Neuronal stem cell (in vitro differentiated cells): ENCODE results near the gene MARCHF3.

Source experiments
- DNase-seq: peaks from one replicate; pipeline ENCODE4 v3.0.0-alpha.2; 2013; ENCODE audit warnings: low spot score
- H2AFZ ChIP-seq: one replicate; pipeline ENCODE4 v1.6.1; 2013; ENCODE audit warnings: mild to moderate bottlenecking, low read length, inconsistent platforms
- H2AK5ac ChIP-seq: 2 replicates; pipeline ENCODE4 v1.6.1; 2013; ENCODE audit warnings: low read depth, mild to moderate bottlenecking, inconsistent platforms, low read length, moderate library complexity, mixed read lengths
- H2BK120ac ChIP-seq: 2 replicates; pipeline ENCODE4 v1.6.1; 2013; ENCODE audit warnings: low read depth, mild to moderate bottlenecking, inconsistent platforms, low read length, moderate library complexity, mixed read lengths
- H2BK12ac ChIP-seq: one replicate; pipeline ENCODE4 v1.6.1; 2013; ENCODE audit warnings: low read length, inconsistent platforms
- H2BK15ac ChIP-seq: 2 replicates; pipeline ENCODE4 v1.6.1; 2013; ENCODE audit warnings: mild to moderate bottlenecking, low read length, inconsistent platforms, mixed read lengths
- H2BK5ac ChIP-seq: one replicate; pipeline ENCODE4 v1.6.1; 2013; ENCODE audit warnings: inconsistent platforms, mild to moderate bottlenecking, low read length, moderate library complexity
- H3K14ac ChIP-seq: one replicate; pipeline ENCODE4 v1.6.1; 2013; ENCODE audit warnings: low read length, inconsistent platforms
- H3K18ac ChIP-seq: 2 replicates; pipeline ENCODE4 v1.6.1; 2013; ENCODE audit warnings: low read length, inconsistent platforms
- H3K23ac ChIP-seq: 2 replicates; pipeline ENCODE4 v1.6.1; 2013; ENCODE audit warnings: low read depth, mild to moderate bottlenecking, mixed read lengths, low read length, inconsistent platforms; ENCODE audit not compliant: poor library complexity
- H3K27ac ChIP-seq: replicated peaks from 3 replicates; pipeline ENCODE4 v1.5.1; 2013; ENCODE audit warnings: low read length, inconsistent platforms
- H3K27me3 ChIP-seq, 3 experiments: 2 replicates each; pipeline ENCODE4 v1.6.1; 2013; ENCODE audit warnings: low read length in 3 of 3, mild to moderate bottlenecking in 2 of 3, inconsistent platforms in 1 of 3, low read depth in 1 of 3, mixed read lengths in 1 of 3, moderate library complexity in 1 of 3; ENCODE audit not compliant: control insufficient read depth in 3 of 3, insufficient read depth in 3 of 3
- H3K36me3 ChIP-seq, 2 donors: replicated peaks in 1 of 2; 2 replicates each; pipeline ENCODE4 v1.6.1; 2013; ENCODE audit warnings: low read length in 2 of 2; ENCODE audit not compliant: control insufficient read depth in 2 of 2, insufficient read depth in 2 of 2
- H3K4ac ChIP-seq: 2 replicates; pipeline ENCODE4 v1.6.1; 2013; ENCODE audit warnings: inconsistent platforms, mild to moderate bottlenecking, low read length, moderate library complexity
- H3K4me1 ChIP-seq, 2 donors: 1 replicate in 1 of 2; 2 replicates in 1 of 2; pipeline ENCODE4 v1.6.1; 2013; ENCODE audit warnings: low read length in 2 of 2, low read depth in 1 of 2; ENCODE audit not compliant: control insufficient read depth in 2 of 2, insufficient read depth in 1 of 2
- H3K4me2 ChIP-seq: one replicate; pipeline ENCODE4 v1.6.1; 2013; ENCODE audit warnings: mild to moderate bottlenecking, low read length, inconsistent platforms; ENCODE audit not compliant: insufficient read depth, poor library complexity, severe bottlenecking
- H3K4me3 ChIP-seq, 2 donors: 2 replicates each; pipeline ENCODE4 v1.5.1; 2013; ENCODE audit warnings: low read length in 2 of 2, mild to moderate bottlenecking in 2 of 2, inconsistent platforms in 1 of 2, moderate library complexity in 1 of 2
- H3K79me1 ChIP-seq: one replicate; pipeline ENCODE4 v1.6.1; 2013; ENCODE audit warnings: low read depth, mild to moderate bottlenecking, inconsistent platforms, low read length, moderate library complexity
- H3K9ac ChIP-seq: one replicate; pipeline ENCODE4 v1.6.1; 2013; ENCODE audit warnings: mild to moderate bottlenecking, low read depth, low read length, inconsistent platforms; ENCODE audit not compliant: poor library complexity
- H3K9me3 ChIP-seq, 2 donors: replicated peaks in 1 of 2; 2 replicates each; pipeline versions ENCODE3 to v1.6.1; 2013; ENCODE audit warnings: low read length in 2 of 2, mild to moderate bottlenecking in 2 of 2, inconsistent platforms in 1 of 2, low read depth in 1 of 2, mixed read lengths in 1 of 2, moderate library complexity in 1 of 2; ENCODE audit not compliant: control insufficient read depth in 2 of 2, insufficient read depth in 1 of 2
- H4K8ac ChIP-seq: one replicate; pipeline ENCODE4 v1.6.1; 2013; ENCODE audit warnings: low read depth, mild to moderate bottlenecking, inconsistent platforms, low read length, moderate library complexity
- H4K91ac ChIP-seq: one replicate; pipeline ENCODE4 v1.6.1; 2013; ENCODE audit warnings: low read length, low read depth, mild to moderate bottlenecking, inconsistent platforms; ENCODE audit not compliant: poor library complexity
- WGBS, 2 donors: extraction: QIAGEN DNeasy Blood & Tissue Kit; methylation state at CpG; one replicate each; pipeline ENCODE4 v1.1.7; 2013; ENCODE audit warnings: missing lambda C conversion rate in 2 of 2, mixed read lengths in 1 of 2; ENCODE audit not compliant: insufficient read length in 2 of 2, insufficient replicate concordance in 1 of 2; ENCODE audit errors: extremely low coverage in 2 of 2; 5-methylcytosine and 5-hydroxymethylcytosine counted together

The MARCHF3 gene

GRCh38 chr5:126949475-126949874 lies 80.9 kb downstream of the MARCHF3 start:
- Histone ChIP-seq H2BK12ac (no peak overlapping the region), H2BK120ac (no peak overlapping the region), H2BK15ac (no peak overlapping the region), H3K79me1 (no peaks in the 10 kb centered on the region), H3K36me3 (no peaks in the 10 kb centered on the region), H3K27me3 (no peaks in the 10 kb centered on the region), H2AFZ (no peak overlapping the region), H2BK5ac (no peak overlapping the region), H3K23ac (no peak overlapping the region), H3K9ac (no peak overlapping the region), H3K9me3 (no peaks in the 10 kb centered on the region), H3K4me1 (peaks cover 3% of the 10 kb centered on the region in 2 donors), H4K8ac (no peak overlapping the region), H3K4me3 (no peak overlapping the region), H3K4me2 (no peak overlapping the region), H4K91ac (no peak overlapping the region), H3K18ac (no peak overlapping the region), H2AK5ac (no peak overlapping the region), H3K27ac (no peak overlapping the region), H3K4ac (no peak overlapping the region), H3K14ac (no peak overlapping the region)
- DNase-seq = no peak
- no CpG with 5 or more reads among the region's 2 CpGs for WGBS, 2 donors

DNA sequence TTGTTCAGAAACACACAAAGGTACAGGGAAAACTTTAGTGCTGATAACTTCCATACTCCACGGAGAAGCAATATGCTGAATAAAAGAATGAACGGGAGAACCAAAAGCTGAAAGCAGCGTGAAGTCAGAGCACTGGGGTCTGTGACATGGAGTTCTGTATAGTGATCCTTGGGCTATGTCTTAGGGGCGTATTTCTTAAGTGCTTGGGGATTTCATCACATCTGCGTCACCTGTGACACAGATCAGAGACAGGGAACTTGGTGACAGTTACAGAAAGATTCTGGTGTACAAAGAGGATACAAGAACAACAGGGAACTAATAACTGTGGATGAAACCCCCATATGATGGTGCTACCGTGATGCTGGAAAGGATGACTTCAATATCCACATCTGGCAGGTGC lies 81.9 kb downstream of the MARCHF3 start:
- Histone ChIP-seq H3K23ac (no peak overlapping the region), H2BK15ac (no peak overlapping the region), H3K27me3 (no peaks in the 10 kb centered on the region), H3K14ac (no peak overlapping the region), H2AFZ (no peak overlapping the region), H3K9me3 (no peaks in the 10 kb centered on the region), H3K9ac (no peak overlapping the region), H2BK12ac (no peak overlapping the region), H3K79me1 (no peaks in the 10 kb centered on the region), H3K27ac (no peak overlapping the region), H2BK5ac (no peak overlapping the region), H3K4ac (no peak overlapping the region), H4K8ac (no peak overlapping the region), H2BK120ac (no peak overlapping the region), H3K4me3 (no peak overlapping the region), H3K4me1 (peaks cover 3% of the 10 kb centered on the region in 2 donors), H4K91ac (no peak overlapping the region), H3K18ac (no peak overlapping the region), H3K4me2 (no peak overlapping the region), H2AK5ac (no peak overlapping the region), H3K36me3 (no peaks in the 10 kb centered on the region)
- no CpG with 5 or more reads among the region's 6 CpGs for WGBS, 2 donors
- DNase-seq = no peak

- Histone ChIP-seq H2AFZ (no peak overlapping the region), H3K4me2 (no peak overlapping the region), H3K27ac (no peak overlapping the region), H4K91ac (no peak overlapping the region), H3K23ac (no peak overlapping the region), H2BK120ac (no peak overlapping the region), H3K36me3 (no peaks in the 10 kb centered on the region), H3K9ac (no peak overlapping the region), H3K4ac (no peak overlapping the region), H2AK5ac (no peak overlapping the region), H3K4me1 (peaks cover 3% of the 10 kb centered on the region in 2 donors), H4K8ac (no peak overlapping the region), H3K4me3 (no peak overlapping the region), H2BK15ac (no peak overlapping the region), H2BK12ac (no peak overlapping the region), H3K14ac (no peak overlapping the region), H3K27me3 (no peaks in the 10 kb centered on the region), H3K9me3 (no peaks in the 10 kb centered on the region), H3K18ac (no peak overlapping the region), H3K79me1 (no peaks in the 10 kb centered on the region), H2BK5ac (no peak overlapping the region)
- WGBS, 2 donors = no CpG with 5 or more reads among the region's 3 CpGs
- DNase-seq = no peak
Observed at GRCh38 chr5:126948011-126948355, 82.4 kb downstream of the MARCHF3 start.

DNA sequence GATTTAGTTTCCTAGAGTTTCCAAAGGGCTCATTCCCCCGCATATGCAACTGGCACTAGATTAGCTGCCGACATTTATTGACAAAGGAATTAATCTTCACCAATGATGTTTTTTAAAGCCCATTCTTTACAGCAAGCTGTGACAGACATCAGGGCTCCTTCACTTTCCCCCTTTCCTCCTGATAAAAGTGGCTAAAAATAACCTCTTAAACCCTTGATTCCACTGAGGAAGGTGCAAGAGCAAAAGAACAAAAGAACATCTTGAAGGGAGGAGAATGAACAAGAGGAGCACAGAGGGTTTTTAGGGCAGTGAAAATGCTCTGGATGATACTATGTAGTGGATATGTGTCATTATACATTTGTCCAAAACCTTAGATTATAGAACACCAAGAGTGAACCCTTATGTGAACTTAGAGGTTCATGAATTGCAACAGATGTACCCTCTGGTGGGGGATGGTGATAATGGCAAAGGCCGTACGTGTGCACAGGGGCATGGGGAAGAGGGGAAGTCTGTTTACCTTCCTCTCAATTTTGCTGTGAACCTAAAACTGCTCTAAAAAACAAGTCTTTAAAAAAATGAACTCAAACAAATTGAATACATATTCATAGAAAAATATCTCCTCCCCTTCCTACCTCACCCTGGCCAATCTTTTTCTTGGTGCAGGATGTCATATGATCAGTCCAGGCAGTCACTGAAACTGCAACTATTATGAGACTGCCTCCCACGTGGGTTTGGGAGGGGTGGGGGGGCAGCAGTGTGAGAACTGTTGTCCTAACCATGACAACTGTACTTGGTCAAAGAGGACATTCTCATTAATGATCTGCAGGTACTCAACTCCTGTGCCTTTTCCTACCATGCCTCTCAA lies 83.0 kb downstream of the MARCHF3 start:
- H3K4ac ChIP-seq = no peak overlapping the region
- no peak overlapping the region for H4K91ac ChIP-seq
- H3K18ac ChIP-seq = no peak overlapping the region
- no peak for DNase-seq
- H3K79me1 ChIP-seq = no peaks in the 10 kb centered on the region
- no peak overlapping the region for H3K4me2 ChIP-seq
- no peak overlapping the region for H3K4me3 ChIP-seq
- H3K9me3 ChIP-seq = no peaks in the 10 kb centered on the region
- no peak overlapping the region for H3K9ac ChIP-seq
- H2AFZ ChIP-seq = no peak overlapping the region
- no peaks in the 10 kb centered on the region for H3K36me3 ChIP-seq
- H2BK5ac ChIP-seq = no peak overlapping the region
- H3K23ac ChIP-seq = no peak overlapping the region
- H3K27ac ChIP-seq = no peak overlapping the region
- peaks cover 3% of the 10 kb centered on the region in 2 donors for H3K4me1 ChIP-seq
- no peak overlapping the region for H2BK15ac ChIP-seq
- H3K27me3 ChIP-seq = no peaks in the 10 kb centered on the region
- H2BK120ac ChIP-seq = no peak overlapping the region
- no CpG with 5 or more reads among the region's 5 CpGs for WGBS, 2 donors
- no peak overlapping the region for H4K8ac ChIP-seq
- H3K14ac ChIP-seq = no peak overlapping the region
- H2BK12ac ChIP-seq = no peak overlapping the region
- H2AK5ac ChIP-seq = no peak overlapping the region
